Lower leg skin (tissue), 3 donors: ENCODE measurements around the gene APP.

Source experiments
- POLR2A ChIP-seq, 2 donors: fragments of 450-650 bp; IDR thresholded peaks; one replicate each; pipeline ENCODE4 v1.6.1; 2016 to 2017; ENCODE audit warnings: antibody characterized with exemption in 2 of 2, mild to moderate bottlenecking in 1 of 2, moderate library complexity in 1 of 2
- TF ChIP-seq, protein P1 (sequence below), 3 donors: fragments of 450-650 bp; IDR thresholded peaks; one replicate each; pipeline ENCODE4 v1.5.1; 2016; ENCODE audit warnings: antibody characterized with exemption in 3 of 3, mild to moderate bottlenecking in 3 of 3, moderate library complexity in 2 of 3

DNA sequence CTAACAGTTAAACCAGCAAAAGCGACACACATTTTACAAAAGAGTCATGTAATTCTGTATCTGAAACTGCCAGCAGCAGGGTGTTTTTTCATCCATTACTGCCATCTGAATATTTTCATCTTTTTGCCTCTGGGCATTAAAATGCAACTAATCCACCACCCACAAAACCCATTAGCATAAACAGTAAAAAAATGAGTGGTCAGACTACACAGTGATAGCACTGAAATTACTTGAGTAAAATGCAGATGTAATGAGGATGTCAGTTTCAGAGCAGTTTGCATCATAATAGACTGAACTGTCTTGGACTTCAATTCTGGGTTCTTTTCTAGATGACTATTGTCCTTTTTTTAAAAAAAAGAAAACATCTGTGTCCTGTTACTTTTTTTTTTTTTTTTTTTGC, 303.5 kb downstream of the APP start:
- TF ChIP-seq, protein P1, sequence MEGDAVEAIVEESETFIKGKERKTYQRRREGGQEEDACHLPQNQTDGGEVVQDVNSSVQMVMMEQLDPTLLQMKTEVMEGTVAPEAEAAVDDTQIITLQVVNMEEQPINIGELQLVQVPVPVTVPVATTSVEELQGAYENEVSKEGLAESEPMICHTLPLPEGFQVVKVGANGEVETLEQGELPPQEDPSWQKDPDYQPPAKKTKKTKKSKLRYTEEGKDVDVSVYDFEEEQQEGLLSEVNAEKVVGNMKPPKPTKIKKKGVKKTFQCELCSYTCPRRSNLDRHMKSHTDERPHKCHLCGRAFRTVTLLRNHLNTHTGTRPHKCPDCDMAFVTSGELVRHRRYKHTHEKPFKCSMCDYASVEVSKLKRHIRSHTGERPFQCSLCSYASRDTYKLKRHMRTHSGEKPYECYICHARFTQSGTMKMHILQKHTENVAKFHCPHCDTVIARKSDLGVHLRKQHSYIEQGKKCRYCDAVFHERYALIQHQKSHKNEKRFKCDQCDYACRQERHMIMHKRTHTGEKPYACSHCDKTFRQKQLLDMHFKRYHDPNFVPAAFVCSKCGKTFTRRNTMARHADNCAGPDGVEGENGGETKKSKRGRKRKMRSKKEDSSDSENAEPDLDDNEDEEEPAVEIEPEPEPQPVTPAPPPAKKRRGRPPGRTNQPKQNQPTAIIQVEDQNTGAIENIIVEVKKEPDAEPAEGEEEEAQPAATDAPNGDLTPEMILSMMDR (IDR thresholded peaks at IDR 0.05) = no peak
- no peak for TF ChIP-seq POLR2A (IDR thresholded peaks at IDR 0.05)
